Adrenal gland (tissue), 5 donors: ENCODE results near the gene ZNF598.

Experiments
- POLR2A ChIP-seq, 2 donors: fragments of 450-650 bp; IDR thresholded peaks; one replicate each; pipeline ENCODE4 v1.6.1; 2017; ENCODE audit warnings: antibody characterized with exemption in 2 of 2, mild to moderate bottlenecking in 2 of 2, moderate library complexity in 1 of 2
- TF ChIP-seq, protein P1 (sequence below), 6 experiments: fragments of 450-650 bp in 4 of 6; fragments of 200-600 bp in 2 of 6; sonication (generic) in 1 of 6; IDR thresholded peaks; 1 replicate in 5 of 6; 2 replicates in 1 of 6; pipeline versions ENCODE4 v1.5.1 to v1.8.0; 2016 to 2021; ENCODE audit warnings: antibody characterized with exemption in 6 of 6, mild to moderate bottlenecking in 2 of 6, moderate library complexity in 1 of 6
- donor health status: DM: no; HTN: no; CAD: no.

- TF ChIP-seq, protein P1, sequence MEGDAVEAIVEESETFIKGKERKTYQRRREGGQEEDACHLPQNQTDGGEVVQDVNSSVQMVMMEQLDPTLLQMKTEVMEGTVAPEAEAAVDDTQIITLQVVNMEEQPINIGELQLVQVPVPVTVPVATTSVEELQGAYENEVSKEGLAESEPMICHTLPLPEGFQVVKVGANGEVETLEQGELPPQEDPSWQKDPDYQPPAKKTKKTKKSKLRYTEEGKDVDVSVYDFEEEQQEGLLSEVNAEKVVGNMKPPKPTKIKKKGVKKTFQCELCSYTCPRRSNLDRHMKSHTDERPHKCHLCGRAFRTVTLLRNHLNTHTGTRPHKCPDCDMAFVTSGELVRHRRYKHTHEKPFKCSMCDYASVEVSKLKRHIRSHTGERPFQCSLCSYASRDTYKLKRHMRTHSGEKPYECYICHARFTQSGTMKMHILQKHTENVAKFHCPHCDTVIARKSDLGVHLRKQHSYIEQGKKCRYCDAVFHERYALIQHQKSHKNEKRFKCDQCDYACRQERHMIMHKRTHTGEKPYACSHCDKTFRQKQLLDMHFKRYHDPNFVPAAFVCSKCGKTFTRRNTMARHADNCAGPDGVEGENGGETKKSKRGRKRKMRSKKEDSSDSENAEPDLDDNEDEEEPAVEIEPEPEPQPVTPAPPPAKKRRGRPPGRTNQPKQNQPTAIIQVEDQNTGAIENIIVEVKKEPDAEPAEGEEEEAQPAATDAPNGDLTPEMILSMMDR (IDR thresholded peaks at IDR 0.05): no peak
- TF ChIP-seq POLR2A (IDR thresholded peaks at IDR 0.05): no peak
Observed at GRCh38 chr16:1965396-1966001, 44.1 kb downstream of the ZNF598 start.
